Measurements from ENCODE around the gene CCL13.
"Not testable (repeated sequence)": the region's sequence is repeated elsewhere in the genome, so short reads cannot be mapped to it uniquely, and the experiment has no call there.

GRCh38 chr17:34327580-34327979 lies 28.7 kb upstream of the CCL13 start:
- not testable (repeated sequence) for TF ChIP-seq SREBF2 (IDR thresholded peaks at IDR 0.05); EP300 (IDR thresholded peaks at IDR 0.05); MAZ (IDR thresholded peaks at IDR 0.05; ENCODE audit: borderline replicate concordance, low read depth, low read length); REST (IDR thresholded peaks at IDR 0.05); MYC (IDR thresholded peaks at IDR 0.05; ENCODE audit: borderline replicate concordance, low read length); HOXA7 (CRISPR knock-in tag; IDR thresholded peaks at IDR 0.05); POLR2AphosphoS2 (conservative IDR thresholded peaks at IDR 0.05; ENCODE audit: low read length); ZFP36 (IDR thresholded peaks at IDR 0.05; ENCODE audit: borderline replicate concordance, partially characterized antibody); PBX3 (IDR thresholded peaks at IDR 0.05)
- TF ChIP-seq, protein P1, sequence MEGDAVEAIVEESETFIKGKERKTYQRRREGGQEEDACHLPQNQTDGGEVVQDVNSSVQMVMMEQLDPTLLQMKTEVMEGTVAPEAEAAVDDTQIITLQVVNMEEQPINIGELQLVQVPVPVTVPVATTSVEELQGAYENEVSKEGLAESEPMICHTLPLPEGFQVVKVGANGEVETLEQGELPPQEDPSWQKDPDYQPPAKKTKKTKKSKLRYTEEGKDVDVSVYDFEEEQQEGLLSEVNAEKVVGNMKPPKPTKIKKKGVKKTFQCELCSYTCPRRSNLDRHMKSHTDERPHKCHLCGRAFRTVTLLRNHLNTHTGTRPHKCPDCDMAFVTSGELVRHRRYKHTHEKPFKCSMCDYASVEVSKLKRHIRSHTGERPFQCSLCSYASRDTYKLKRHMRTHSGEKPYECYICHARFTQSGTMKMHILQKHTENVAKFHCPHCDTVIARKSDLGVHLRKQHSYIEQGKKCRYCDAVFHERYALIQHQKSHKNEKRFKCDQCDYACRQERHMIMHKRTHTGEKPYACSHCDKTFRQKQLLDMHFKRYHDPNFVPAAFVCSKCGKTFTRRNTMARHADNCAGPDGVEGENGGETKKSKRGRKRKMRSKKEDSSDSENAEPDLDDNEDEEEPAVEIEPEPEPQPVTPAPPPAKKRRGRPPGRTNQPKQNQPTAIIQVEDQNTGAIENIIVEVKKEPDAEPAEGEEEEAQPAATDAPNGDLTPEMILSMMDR (IDR thresholded peaks at IDR 0.05): not testable (repeated sequence)
- TF ChIP-seq, protein P2, sequence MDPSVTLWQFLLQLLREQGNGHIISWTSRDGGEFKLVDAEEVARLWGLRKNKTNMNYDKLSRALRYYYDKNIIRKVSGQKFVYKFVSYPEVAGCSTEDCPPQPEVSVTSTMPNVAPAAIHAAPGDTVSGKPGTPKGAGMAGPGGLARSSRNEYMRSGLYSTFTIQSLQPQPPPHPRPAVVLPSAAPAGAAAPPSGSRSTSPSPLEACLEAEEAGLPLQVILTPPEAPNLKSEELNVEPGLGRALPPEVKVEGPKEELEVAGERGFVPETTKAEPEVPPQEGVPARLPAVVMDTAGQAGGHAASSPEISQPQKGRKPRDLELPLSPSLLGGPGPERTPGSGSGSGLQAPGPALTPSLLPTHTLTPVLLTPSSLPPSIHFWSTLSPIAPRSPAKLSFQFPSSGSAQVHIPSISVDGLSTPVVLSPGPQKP (IDR thresholded peaks at IDR 0.05; ENCODE audit: low read depth, low read length): not testable (repeated sequence)
